Stimulated activated CD8-positive, alpha-beta memory T cell treated with anti-CD3 and anti-CD28 coated beads, Interleukin-15, amount 100 ng/mL, for 24 hours (primary cell): Measurements from ENCODE around the gene SDSL.

Source experiments
- DNase-seq: peaks from one replicate; pipeline ENCODE4 v3.0.0-alpha.2; 2020; ENCODE audit warnings: low read depth

SDSL gene

DNA sequence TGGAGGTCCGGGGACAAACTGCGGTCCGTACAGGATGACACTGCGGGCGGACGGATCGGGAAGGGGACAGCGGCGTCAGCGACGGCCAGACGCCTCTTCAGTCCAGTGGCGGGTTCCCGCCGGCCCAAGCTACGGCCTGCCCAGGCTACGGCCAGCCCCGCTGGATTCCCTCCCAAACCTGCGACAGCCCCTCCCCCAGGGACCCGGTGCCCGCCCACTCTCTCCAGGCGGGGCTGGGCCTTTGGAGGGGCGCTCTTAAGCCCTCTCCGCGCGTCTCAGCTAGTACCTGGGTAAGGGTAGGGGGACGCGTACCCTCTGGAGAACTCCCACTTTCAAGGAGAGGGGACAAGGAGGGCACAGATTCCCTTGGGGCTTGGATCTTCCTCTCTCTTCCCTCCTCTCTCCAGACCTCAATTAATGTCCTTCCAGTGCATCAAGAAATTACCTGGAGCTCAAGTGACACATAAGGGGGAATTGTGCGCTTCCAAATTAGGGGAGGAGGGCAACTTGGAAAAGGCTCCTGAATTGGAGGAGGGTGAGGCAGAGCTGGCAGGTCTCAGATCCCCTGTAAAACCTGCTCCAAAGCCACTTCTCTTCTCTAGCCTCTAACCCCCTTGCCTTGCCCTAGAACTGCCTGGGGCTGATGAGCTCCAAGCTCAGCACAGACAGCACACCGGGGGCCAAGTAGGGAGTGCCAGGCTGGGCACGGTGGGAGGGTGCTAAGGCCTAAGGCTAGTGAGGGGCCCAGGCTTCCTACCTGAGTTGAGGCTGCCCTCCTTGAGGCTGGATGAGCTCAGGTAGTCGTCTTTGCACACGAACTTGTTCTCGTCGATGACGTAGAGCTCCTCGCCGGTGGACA is 46.4 kb downstream of the SDSL start:
- DNase-seq, result no peak

DNA sequence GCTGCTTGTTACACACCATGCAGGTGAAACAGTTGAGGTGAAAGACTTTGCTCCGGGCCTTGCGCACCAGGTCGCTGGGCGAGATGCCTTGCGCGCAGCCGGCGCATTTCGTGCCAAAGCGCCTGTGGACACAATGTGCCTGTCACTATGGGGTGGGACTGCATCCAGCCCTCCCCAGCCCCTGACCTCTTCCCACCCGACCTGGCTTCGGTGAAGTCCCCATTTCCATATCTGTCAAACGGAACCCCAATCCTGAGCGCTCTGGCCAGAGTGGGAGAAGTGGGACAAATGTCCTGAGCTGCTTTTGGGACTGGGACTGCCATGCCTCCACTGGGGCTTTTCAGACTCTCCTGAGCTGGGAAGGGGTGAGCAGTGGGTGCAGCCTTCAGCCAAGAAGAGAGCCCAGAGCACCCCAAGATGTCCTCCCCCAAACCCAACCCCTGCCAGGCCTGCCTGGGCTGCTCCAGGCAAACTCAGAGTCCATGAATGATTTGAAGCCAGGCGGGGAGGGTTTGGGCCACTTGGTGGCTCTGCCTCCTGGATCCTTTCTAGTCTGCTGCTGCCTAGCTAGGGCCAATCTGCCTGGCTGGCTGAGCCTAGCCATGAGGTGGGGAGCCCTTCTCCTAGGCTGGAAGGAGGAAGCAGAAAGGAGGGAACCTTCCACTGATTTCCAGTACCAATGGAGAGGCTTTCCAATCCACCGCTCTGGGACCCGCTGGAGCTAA is 47.2 kb downstream of the SDSL start:
- no peak for DNase-seq

DNA sequence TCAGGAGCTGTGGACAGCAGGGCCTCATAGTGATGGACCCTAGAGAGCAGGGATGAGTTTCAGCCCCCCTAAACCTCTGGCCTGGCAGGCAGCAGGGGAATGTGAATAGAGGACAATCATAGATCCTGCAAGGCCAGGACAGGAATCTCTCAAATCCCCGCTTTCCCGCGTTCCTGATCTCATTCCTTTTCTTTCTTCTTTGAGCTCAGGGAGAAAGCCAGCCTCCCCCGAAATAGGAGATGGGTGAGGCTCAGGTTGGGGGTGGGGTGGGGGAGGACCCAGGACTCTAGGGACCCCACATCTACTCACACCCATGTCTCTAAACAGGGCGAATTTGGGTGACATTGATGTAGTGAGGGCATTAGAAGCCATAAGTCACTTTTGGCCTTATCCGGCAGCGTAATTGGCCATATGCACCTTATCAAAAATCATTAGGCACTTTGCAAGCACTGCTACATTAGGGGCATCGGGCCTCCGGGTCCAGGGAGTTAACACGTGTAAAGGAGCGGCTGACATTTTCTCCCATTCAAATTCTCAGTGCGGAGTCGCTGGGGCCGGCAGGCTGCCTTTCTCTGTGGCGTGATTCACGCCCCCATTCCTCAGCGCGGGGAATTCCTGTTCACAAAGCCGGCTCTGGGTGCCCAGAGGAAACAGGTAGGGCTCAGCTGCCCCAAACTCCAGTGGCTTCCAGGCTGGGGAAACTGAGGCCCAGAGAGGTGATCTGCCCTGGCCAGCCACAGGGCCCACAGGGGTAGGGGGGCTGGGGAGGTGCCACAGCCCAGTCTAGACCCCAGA is 48.0 kb downstream of the SDSL start:
- no peak for DNase-seq

DNA sequence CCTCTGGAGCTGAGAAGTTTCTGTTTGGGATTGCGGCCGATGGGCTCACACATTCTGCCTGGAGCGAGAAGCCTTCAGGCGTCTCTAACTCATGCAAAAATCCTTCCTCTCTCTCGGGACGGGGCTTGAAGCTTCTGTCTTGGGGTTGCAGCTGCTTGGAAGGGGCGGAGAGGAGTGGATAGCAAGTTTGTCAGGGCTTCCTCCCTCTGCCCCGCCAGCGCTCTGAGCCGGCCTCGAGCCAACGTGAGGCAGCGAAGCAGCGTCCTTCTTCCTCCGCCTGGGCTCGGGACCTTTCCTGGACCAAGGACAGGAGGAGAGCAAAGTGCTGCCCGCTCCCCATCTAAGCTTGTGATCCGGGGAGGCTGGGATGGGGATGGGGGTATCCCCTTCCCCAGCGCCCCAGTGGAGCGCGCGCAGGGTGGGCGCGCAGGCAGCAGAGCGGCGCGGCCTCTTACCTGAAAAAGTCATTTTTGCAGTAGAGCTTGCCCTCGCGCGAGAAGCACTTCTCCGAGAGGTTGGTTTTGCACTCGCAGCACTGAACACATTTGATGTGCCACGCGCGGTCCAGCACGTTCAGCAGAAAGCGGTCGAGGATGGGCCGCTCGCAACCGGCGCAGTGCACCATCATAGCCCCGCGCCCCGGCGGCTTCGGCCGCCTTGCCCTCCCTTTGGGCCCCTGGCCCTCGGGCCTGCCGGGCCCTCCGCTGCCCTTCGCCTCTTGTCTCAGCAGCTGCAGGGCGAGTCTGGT is 48.9 kb downstream of the SDSL start:
- no peak for DNase-seq

DNA sequence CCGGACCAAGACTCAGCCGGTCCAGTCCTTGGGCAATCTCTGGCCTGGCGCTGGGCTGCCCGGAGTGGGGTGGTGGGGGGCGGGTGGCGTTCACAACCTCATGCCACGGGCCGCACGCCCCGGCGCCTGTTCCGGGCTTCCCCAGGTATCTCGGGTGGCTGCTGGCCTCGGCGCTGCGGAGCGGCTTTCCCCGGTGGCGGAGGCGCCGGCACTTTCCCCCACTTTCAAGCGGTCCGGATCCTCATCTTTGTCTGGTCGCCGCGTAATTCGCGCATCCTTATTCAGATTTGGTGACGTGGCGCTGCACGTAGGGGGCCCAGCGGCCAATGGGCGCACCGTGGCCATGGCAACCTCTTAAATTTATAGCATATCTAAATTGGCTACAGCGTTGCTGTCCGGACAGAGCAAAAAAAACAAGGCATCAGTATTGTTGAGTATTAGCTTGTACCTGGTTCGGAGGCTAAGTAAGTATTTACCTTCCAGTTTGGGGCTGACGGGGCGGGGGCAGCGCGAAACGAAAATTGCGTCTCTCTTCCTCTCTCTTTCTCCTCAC is 49.5 kb downstream of the SDSL start, which contains the start of gene LHX5:
TSS of gene LHX5 (minus strand) at position 253 of the 553 bp plus-strand sequence. CDS start 373 bp downstream, outside the sequence.
- no peak for DNase-seq

DNA sequence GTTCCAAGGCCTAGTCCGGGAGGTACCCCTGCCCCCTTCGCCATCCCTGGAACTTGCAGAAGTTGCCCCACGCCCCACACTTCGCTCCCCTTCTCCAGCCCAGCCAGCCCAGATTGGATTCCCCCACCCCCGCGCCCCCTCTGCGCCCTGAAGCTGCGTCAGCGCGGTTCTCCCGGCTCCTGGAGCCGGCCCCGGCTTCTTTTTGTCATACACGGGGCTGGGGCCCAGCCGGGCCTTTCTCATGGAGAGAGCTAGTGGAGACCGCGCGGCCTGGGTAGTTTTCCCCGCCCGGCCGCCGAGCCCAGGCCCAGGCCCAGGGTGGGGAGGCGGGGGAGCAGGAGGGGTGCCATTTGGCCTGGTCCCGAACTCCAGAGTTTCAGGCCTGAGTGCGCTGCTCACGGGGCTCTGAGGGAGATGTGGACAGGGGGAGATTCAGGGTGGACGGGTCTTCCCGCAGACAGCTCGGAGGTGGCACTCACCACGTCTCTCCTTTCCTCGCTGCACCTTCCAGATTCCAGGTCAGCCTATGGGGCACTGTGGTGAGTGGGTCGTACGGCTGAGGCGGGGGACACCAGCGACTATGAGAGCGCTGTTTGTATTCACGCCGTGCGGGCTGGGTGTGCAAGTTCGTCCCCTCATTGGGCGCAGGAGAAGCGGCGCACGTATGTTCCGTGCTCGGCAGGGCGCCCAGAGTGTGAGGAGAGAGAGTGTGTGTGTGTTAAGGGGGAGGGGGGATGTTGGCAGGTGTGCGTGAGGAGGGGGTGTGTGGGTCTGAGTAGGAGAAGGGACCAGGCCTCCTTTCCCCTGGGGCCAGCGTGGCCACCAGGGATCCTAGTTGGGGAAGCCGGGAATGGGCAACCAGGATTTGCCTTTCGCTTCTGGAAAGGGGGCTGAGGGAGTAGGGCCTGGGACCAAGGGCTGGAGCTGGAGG is 50.3 kb downstream of the SDSL start:
- DNase-seq, result no peak

DNA sequence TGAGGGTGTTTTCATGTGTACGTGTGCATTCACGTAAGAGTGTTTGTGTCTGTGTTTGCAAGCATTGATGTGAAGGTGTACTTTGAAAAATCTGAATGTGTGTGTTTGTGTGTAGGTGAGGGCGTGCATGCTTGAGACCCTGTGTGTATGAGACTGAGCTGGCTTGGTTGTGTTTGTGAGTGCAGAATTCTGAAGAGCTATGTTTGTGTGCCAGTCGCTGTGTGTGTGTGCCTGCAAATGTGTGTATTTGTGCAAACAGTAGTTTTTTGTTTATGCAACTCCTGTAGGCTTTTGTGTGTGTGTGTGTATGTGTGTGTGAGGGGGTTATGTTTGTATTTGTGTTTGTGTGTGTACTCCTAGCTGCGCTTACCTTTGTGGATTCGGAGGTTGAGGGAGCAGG is 51.2 kb downstream of the SDSL start:
- DNase-seq, result no peak

DNA sequence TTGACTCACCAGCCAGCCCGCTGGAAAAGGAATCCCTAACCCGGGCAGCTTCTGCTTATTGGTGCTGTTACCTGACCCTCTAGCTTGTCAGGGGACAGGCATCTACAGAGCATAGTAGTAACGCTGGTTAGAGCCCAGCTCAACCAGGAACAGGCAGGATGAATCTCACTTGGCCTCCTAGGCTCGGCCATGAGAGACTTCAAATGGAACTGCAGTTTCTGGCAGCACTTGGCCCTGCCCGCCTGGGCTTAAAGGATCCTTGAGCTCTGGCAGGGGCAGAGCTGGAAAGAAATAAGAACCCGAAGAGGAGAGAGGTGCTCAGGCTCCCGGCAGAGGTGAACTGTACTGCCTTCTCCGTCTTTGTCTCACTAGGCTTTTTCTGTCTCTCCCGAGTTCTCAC is 51.8 kb downstream of the SDSL start:
- no peak for DNase-seq

DNA sequence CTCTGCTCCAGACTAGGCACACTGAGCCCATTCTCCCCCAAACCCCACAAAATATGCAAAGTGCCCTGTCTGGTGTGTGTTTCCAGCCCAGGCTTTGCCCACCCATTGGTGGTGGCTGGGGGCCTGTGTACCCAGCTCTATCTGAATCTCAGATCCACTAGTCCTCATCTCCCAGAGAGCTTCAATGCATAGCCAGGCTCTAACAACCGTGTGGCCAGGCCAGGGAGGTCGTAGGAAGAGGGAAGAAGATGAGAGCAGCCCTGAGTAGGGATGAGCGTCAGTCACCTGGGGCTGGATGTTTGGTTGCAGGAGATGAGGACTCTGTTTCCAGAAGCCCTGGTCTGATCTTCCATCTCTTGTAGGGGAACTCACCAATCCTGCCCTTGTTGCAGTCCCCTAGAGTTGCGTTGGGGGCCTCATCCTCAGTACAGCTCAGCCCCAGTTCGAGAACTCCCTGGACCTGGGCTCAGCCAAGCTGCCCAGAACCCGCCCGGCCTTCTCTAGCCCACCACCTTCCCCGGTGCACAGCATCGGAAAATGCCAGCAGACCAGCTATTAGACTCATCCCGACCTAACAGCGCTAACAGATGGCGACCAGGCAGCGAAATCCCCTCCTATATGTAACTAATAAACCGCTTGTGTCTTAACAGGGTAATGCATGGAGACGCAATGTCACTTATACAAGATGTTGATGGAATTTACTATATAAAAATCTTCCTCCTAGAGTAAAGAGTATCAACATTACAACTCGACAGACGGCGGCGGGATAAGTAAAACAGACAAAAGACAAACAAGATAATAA is 52.7 kb downstream of the SDSL start:
- no peak for DNase-seq

DNA sequence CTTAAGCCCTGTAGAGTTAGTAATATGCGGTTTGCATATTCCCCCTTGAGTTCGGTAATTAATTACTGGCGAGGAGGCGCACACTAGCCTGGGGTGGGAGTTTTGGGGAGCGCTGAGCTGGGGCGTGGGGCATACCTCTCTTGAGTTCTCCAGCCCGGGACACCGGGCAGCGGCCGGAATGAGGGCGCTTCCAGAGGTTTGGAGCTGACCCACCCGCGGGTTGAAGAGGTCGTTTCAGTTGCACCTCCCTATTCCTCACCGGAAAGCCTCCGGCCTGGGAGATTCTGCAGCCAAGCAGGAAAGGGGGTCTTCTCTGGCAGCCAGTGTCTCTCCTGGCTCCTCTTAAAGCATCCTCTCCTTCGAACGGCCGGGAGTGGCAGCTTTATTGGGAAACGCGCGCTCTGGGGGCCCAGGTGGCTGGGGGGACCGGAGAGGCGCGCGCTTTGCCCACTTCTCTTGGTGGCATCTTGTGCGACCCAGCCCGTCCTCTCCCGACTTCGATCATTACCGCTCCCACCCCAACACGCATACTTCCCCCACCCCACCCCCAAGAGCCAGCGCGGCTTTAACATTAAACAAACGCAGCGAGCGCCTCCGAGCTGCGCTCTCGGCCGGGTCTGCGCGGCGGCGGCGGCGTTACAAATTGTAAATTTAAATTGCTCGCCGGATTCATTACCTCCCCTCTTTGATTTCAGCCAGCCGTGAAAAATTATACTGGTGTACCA is 53.4 kb downstream of the SDSL start:
- DNase-seq, result no peak

DNA sequence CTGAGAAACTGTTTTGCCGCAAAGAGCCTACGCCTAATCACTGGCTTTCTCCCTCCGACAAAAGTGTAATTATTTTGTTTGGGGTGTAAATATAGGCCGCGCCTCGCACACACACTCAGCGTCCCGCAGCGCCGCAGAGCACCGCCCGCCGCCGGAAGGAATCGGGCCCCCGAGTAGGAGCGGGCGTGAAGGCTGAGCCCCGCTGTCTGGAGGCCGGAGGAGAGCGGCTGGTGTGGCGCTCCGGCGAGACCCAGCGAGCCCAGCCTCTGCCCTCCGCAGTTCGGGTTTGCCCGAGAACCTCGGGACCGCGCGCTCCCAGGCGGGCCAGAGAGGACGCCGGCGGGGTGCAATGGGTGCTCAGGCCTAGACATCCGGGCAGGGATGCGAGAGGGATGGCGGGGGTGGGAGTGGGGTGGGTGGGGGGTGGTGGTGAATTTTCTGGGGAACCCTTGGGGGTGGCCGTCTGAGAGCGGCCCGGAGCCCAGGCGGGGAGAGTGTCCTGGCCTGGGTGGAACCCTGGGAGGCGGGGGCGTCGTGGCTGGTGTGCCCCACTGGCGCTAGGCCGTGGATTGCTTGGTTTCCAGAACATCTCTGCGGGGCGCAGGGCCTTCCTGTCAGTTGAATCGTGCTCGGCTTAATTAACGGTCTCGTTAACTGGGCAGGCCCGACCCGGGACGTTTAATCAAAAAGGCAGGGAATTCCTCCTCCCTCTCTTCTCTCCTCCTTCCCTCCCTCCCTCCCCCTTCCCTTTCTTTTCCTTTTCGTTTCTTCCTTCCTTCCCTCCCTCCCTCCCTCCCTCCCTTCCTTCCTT is 54.2 kb downstream of the SDSL start:
- no peak for DNase-seq

DNA sequence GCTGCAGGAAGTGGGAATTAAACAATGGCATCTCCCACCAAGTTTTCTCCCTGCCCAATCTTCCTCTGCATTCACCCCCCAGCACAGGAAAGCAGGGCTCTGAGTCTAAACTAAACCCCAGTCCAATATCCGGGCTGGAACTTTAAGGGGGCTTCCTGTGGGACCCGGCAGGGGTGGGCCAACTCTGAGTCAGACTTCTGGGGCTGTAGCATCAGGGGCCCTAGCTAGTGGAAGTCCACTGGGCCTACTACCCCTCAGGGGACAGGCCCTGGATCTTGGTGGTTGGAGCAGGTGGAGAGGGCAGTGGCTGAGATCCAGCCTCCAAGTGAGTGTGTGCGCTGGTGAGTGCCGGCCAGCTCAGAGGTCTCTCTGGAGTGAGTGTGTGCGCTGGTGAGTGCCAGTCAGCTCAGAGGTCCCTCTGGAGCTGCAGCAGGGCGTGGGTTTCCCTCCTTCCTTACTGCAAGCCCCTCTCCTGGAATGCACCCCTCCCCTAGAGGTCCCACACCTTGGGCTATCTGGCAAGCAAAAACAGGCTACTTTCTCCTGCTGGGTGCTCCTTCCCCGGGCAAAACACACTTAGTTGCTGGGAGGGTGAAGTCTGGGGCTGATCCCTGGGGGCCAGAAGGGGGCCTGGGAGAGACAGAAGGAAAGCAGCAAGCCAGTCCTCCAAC is 55.1 kb downstream of the SDSL start:
- DNase-seq, result no peak

DNA sequence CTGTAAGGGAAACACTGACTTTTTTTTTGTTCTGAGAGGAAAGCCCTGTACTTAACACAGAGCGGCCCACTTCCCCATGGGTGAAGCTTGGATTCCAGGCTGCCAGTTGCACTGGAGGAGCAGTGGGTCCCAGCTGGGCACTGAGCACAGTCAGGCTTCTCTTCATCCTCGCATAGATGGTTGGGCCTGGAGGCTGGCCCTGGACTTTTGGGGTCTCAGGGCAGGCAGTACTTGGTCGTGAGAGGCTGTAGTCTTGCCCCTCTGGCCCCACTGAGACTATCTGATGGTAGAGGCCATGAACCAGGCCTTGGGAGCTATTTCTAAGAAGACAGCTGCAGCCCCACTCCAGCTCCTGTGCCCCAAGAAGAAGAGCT is 55.6 kb downstream of the SDSL start:
- no peak for DNase-seq

DNA sequence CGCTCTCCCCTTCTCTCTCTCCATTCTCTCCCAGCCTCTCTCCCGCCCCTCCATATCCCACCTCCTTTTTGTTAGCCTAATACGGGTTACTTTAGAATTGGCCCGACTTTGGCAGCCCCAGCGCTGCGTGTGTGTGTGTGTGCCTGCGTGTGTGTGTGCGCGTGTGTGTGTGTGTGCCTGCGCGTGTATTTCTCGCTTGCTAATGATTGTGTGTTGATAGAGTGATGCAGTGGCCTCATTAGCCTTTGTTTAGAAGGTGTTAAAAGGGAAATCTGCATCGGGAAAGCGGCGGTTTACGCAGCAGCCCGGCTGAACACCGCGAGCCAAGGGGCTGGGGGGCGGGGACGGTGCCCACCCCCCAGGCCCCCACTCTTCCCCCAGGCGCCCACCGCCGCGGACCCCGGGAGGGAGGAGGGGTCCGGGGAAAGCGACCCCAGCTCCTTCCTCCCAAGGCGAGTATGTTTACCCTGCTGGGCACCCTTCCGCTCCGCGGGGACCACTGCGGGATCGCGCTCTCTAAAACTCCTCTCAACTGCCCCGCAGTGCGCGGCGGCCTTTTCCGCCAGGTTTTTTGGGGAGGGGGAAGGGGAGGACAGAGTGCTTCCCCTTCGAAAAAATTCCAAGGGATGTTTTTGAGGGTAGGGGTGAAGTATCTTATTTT is 56.3 kb downstream of the SDSL start:
- no peak for DNase-seq

DNA sequence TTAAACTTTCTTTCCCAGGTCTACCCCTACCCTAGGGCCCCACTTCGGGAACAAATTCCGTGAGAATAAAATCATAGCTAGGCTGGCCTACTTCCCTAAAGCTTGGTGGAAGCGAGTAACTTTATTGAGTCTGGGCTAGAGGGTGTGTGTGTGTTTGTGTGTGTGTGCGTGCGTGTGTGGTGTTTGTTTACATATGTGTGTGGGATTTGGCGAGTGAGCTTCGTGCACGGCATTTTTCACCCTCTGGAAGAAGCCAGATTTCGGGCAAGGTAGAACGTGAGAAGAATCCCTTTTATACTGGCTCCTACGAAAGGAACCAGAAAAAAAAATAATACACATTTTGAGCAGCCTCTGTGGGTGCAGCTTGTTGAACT is 57.0 kb downstream of the SDSL start:
- no peak for DNase-seq

DNA sequence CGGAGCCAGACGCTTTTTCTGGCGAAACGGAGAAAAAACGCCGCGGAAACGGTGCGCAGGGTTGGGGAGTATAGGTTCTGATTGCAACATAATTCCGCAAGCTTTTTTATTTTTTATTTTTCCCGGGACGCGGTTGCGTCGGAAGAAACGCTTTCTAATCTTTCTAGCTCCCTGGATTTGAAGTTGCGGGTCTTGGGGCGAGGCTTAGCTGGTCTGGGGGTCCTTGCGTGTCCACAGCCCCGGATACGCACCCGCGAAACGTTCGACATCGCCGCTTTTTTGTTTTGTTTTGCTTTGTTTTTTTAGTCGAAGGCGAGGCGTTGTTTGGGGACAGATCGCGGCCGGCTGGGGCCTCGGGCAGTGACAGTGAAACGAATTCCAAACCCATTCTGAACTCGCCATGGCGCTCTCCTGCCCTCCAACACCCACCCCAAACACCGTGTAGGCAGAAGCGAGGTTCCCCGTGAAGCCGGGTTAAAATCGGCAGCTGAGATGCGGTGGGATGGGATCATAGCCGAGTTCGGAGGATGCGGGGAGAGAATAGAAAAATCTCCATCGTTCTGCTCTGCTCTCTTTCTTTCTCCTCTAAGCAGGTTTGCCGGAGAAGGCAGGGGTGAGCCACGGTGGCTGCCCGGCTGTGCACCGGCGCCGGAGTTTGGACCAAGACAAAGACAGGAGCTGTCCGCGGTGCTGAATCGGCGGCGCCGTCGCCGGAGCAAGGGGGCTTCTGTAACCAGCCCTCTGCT is 57.6 kb downstream of the SDSL start:
- no peak for DNase-seq
